Peyer's patch (tissue), 4 donors: ENCODE measurements around the gene TXNDC17. TPM values are rescaled to one million over a fixed set of nuclear protein-coding genes. Genes with fewer than 3 reads are reported as not detected.

Source experiments
- DNase-seq, 3 donors: peaks; one replicate each; pipeline ENCODE4 v3.0.0-alpha.2; 2017 to 2019
- H3K27ac ChIP-seq, 4 donors: fragments of 200-600 bp; sonication (generic); one replicate each; pipeline ENCODE4 v1.5.1; 2016 to 2019
- H3K27me3 ChIP-seq, 2 donors: fragments of 200-600 bp; sonication (generic); one replicate each; pipeline ENCODE4 v1.5.1; 2019
- H3K36me3 ChIP-seq, 3 donors: fragments of 200-600 bp; sonication (generic); one replicate each; pipeline ENCODE4 v1.5.1; 2016 to 2019
- H3K4me1 ChIP-seq, 4 donors: fragments of 200-600 bp; sonication (generic); one replicate each; pipeline ENCODE4 v1.5.1; 2016 to 2019
- H3K4me3 ChIP-seq, 4 donors: fragments of 200-600 bp; sonication (generic); 1 replicate in 3 of 4; 2 replicates in 1 of 4; pipeline ENCODE4 v1.5.1; 2016 to 2019; ENCODE audit warnings: mild to moderate bottlenecking in 1 of 4
- H3K9me3 ChIP-seq, 4 donors: fragments of 200-600 bp; sonication (generic); one replicate each; pipeline ENCODE4 v1.5.1; 2016 to 2019; ENCODE audit warnings: mild to moderate bottlenecking in 1 of 4
- CTCF ChIP-seq, 6 experiments: fragments of 450-650 bp in 4 of 6; fragments of 200-600 bp in 2 of 6; sonication (generic) in 1 of 6; IDR thresholded peaks; one replicate each; pipeline ENCODE4 v1.5.1; 2017 to 2019; ENCODE audit warnings: antibody characterized with exemption in 6 of 6, mild to moderate bottlenecking in 3 of 6, moderate library complexity in 1 of 6
- POLR2A ChIP-seq, 2 donors: fragments of 450-650 bp; IDR thresholded peaks; one replicate each; pipeline ENCODE4 v1.5.1; 2017; ENCODE audit warnings: antibody characterized with exemption in 2 of 2, mild to moderate bottlenecking in 2 of 2, moderate library complexity in 2 of 2
- total RNA-seq, 4 donors: library from RNA; depleted of rRNA; stranded (reverse); fragments of >200 nt; gene quantifications; one replicate each; pipeline ENCODE4 v1.1.0, GENCODE V29; 2016

TXNDC17 gene
- total RNA-seq, 4 donors from 2014 or later, result 73.9 to 192 (median 149) TPM

GRCh38 chr17:6626616-6627015 lies 14.2 kb upstream of the TXNDC17 start:
- Histone ChIP-seq H3K27me3 (no peaks in the 10 kb centered on the region), H3K9me3 (no peaks in the 10 kb centered on the region), H3K36me3 (peaks cover 0 to 68% (median 0%) of the 10 kb centered on the region in 3 donors), H3K4me3 (no peak overlapping the region), H3K4me1 (no peaks in the 10 kb centered on the region), H3K27ac (no peak overlapping the region)
- no peak for TF ChIP-seq POLR2A (IDR thresholded peaks at IDR 0.05)
- no peak for TF ChIP-seq CTCF (IDR thresholded peaks at IDR 0.05)
- DNase-seq, result no peak

GRCh38 chr17:6627019-6627418 lies 13.8 kb upstream of the TXNDC17 start:
- Histone ChIP-seq H3K4me3 (no peak overlapping the region), H3K27me3 (no peaks in the 10 kb centered on the region), H3K9me3 (no peaks in the 10 kb centered on the region), H3K27ac (no peak overlapping the region), H3K4me1 (no peaks in the 10 kb centered on the region), H3K36me3 (peaks cover 0 to 68% (median 0%) of the 10 kb centered on the region in 3 donors)
- DNase-seq, result no peak
- no peak for TF ChIP-seq CTCF (IDR thresholded peaks at IDR 0.05)
- no peak for TF ChIP-seq POLR2A (IDR thresholded peaks at IDR 0.05)

GRCh38 chr17:6630390-6630789 lies 10.5 kb upstream of the TXNDC17 start:
- no peaks in the 10 kb centered on the region for H3K27me3 ChIP-seq
- H3K27ac ChIP-seq, result no peak overlapping the region
- H3K9me3 ChIP-seq, result no peaks in the 10 kb centered on the region
- DNase-seq, result no peak
- H3K36me3 ChIP-seq, result peaks cover 0 to 66% (median 0%) of the 10 kb centered on the region in 3 donors
- TF ChIP-seq CTCF (IDR thresholded peaks at IDR 0.05) (no peak), POLR2A (IDR thresholded peaks at IDR 0.05) (no peak)
- no peak overlapping the region for H3K4me3 ChIP-seq
- H3K4me1 ChIP-seq, result no peaks in the 10 kb centered on the region

- TF ChIP-seq POLR2A (IDR thresholded peaks at IDR 0.05) (no peak), CTCF (IDR thresholded peaks at IDR 0.05) (no peak)
- peaks cover 0 to 55% (median 0%) of the 10 kb centered on the region in 3 donors for H3K36me3 ChIP-seq
- H3K9me3 ChIP-seq, result no peaks in the 10 kb centered on the region
- H3K27me3 ChIP-seq, result no peaks in the 10 kb centered on the region
- no peak for DNase-seq
- H3K4me3 ChIP-seq, result no peak overlapping the region
- H3K4me1 ChIP-seq, result no peaks in the 10 kb centered on the region
- no peak overlapping the region for H3K27ac ChIP-seq
Observed at GRCh38 chr17:6632530-6632929, 8.3 kb upstream of the TXNDC17 start.

- Histone ChIP-seq H3K36me3 (peaks cover 0 to 48% (median 0%) of the 10 kb centered on the region in 3 donors), H3K9me3 (no peaks in the 10 kb centered on the region), H3K4me3 (no peak overlapping the region), H3K27ac (no peak overlapping the region), H3K27me3 (no peaks in the 10 kb centered on the region), H3K4me1 (peaks cover 0 to 2% (median 0%) of the 10 kb centered on the region in 4 donors)
- no peak for DNase-seq
- TF ChIP-seq CTCF (IDR thresholded peaks at IDR 0.05) (no peak), POLR2A (IDR thresholded peaks at IDR 0.05) (no peak)
Observed at GRCh38 chr17:6633263-6633662, 7.6 kb upstream of the TXNDC17 start.

- H3K4me3 ChIP-seq, result no peak overlapping the region
- H3K27ac ChIP-seq, result no peak overlapping the region
- peaks cover 0 to 33% (median 0%) of the 10 kb centered on the region in 3 donors for H3K36me3 ChIP-seq
- DNase-seq, result no peak
- H3K9me3 ChIP-seq, result no peaks in the 10 kb centered on the region
- no peaks in the 10 kb centered on the region for H3K27me3 ChIP-seq
- peaks cover 0 to 17% (median 10%) of the 10 kb centered on the region in 4 donors for H3K4me1 ChIP-seq
- TF ChIP-seq CTCF (IDR thresholded peaks at IDR 0.05) (no peak), POLR2A (IDR thresholded peaks at IDR 0.05) (no peak)
Observed at GRCh38 chr17:6636105-6636504, 4.8 kb upstream of the TXNDC17 start.
